Bronchial epithelial cell (primary cell): ENCODE data around the gene VRTN. TPM values are rescaled to one million over a fixed set of nuclear protein-coding genes. Genes with fewer than 3 reads are reported as not detected.

Source experiments
- DNase-seq: peaks from one replicate; pipeline ENCODE4 v3.0.0-alpha.2; 2010; ENCODE audit warnings: low read depth
- FAIRE-seq: peaks from 2 replicates; lab custom pipeline; 2011; peaks lifted over from hg19 to GRCh38; lab: Jason Lieb, UNC
- H3K27me3 ChIP-seq: 2 replicates; pipeline ENCODE4 v1.5.1; 2011; ENCODE audit warnings: low read length; ENCODE audit not compliant: control insufficient read depth, insufficient read depth
- H3K36me3 ChIP-seq: 2 replicates; pipeline ENCODE4 v1.5.1; 2011; ENCODE audit warnings: low read length; ENCODE audit not compliant: control insufficient read depth, insufficient read depth
- H3K4me3 ChIP-seq: 2 replicates; pipeline ENCODE4 v1.5.1; 2011; ENCODE audit warnings: mild to moderate bottlenecking, low read depth, low read length, control low read depth
- CTCF ChIP-seq: IDR thresholded peaks from 2 replicates; pipeline ENCODE4 v1.5.1; 2011; ENCODE audit warnings: mild to moderate bottlenecking, moderate library complexity, low read length, control low read depth, inconsistent platforms; ENCODE audit not compliant: insufficient read depth, severe bottlenecking
- total RNA-seq: library from RNA; depleted of rRNA; stranded (reverse); fragments of >200 nt; gene quantifications from 2 replicates; pipeline ENCODE4 v1.2.1, GENCODE V29; 2014

VRTN gene
- total RNA-seq, 1 donor from 2014 or later, result not detected

- FAIRE-seq (peak; percentile 83), DNase-seq (peak; percentile 61)
- TF ChIP-seq CTCF, result peak; percentile 98
- Histone ChIP-seq H3K27me3 (no peaks in the 10 kb centered on the region), H3K4me3 (no peak overlapping the region), H3K36me3 (no peaks in the 10 kb centered on the region)
These were observed 14.2 kb downstream of the VRTN start for GRCh38 chr14:74362361-74362915.

- H3K27me3 ChIP-seq, result no peaks in the 10 kb centered on the region
- no peak for TF ChIP-seq CTCF
- FAIRE-seq (peak; percentile 72), DNase-seq (no peak)
- H3K4me3 ChIP-seq, result no peak overlapping the region
- H3K36me3 ChIP-seq, result no peaks in the 10 kb centered on the region
These were observed 16.1 kb downstream of the VRTN start for GRCh38 chr14:74364271-74364880.

- Histone ChIP-seq H3K36me3 (no peaks in the 10 kb centered on the region), H3K4me3 (no peak overlapping the region)
- no peak for FAIRE-seq
These were observed 19.8 kb downstream of the VRTN start for GRCh38 chr14:74368026-74368425.

GRCh38 chr14:74368441-74368840 lies 20.2 kb downstream of the VRTN start:
- Histone ChIP-seq H3K4me3 (no peak overlapping the region), H3K36me3 (no peaks in the 10 kb centered on the region), H3K27me3 (no peaks in the 10 kb centered on the region)
- FAIRE-seq (no peak), DNase-seq (no peak)
- no peak for TF ChIP-seq CTCF

More at GRCh38 chr14:74368026-74368425, 19.8 kb downstream of the VRTN start:
- DNase-seq, result no peak
- no peaks in the 10 kb centered on the region for H3K27me3 ChIP-seq
- TF ChIP-seq CTCF, result no peak

- DNase-seq, result no peak
- TF ChIP-seq CTCF, result no peak
- no peaks in the 10 kb centered on the region for H3K36me3 ChIP-seq
- FAIRE-seq, result no peak
- H3K4me3 ChIP-seq, result no peak overlapping the region
- no peaks in the 10 kb centered on the region for H3K27me3 ChIP-seq
These were observed 29.9 kb downstream of the VRTN start for GRCh38 chr14:74377976-74378690.
